OCI-LY3 (cell line): Measurements from ENCODE around the gene EXOC4.

Experiments
- H2AFZ ChIP-seq: fragments of 200-600, 300-600 bp; shearing (Covaris generic); 2 replicates; pipeline ENCODE4 v1.6.0; 2014; ENCODE audit warnings: antibody characterized with exemption, low read depth, low read length
- H3K27ac ChIP-seq: fragments of 200-600, 300-600 bp; sonication (generic); 2 replicates; pipeline ENCODE4 v1.5.1; 2014; ENCODE audit warnings: mild to moderate bottlenecking, low read length, moderate library complexity, mixed read lengths
- H3K27me3 ChIP-seq: fragments of 200-600, 300-600 bp; sonication (generic); 2 replicates; pipeline ENCODE4 v1.6.1; 2014; ENCODE audit warnings: low read depth, low read length, mixed read lengths
- H3K36me3 ChIP-seq: fragments of 200-600, 300-600 bp; sonication (generic); replicated peaks from 2 replicates; pipeline ENCODE3; 2014; ENCODE audit warnings: low read depth, low read length, mixed read lengths
- H3K4me1 ChIP-seq: fragments of 300-600, 200-600 bp; sonication (generic); 2 replicates; pipeline ENCODE4 v1.6.1; 2014; ENCODE audit warnings: low read length, mixed read lengths
- H3K4me2 ChIP-seq: fragments of 200-600, 300-600 bp; sonication (generic); 2 replicates; pipeline ENCODE4 v1.6.1; 2014; ENCODE audit warnings: low read length, mixed read lengths
- H3K4me3 ChIP-seq: fragments of 300-600, 200-600 bp; sonication (generic); 2 replicates; pipeline ENCODE4 v1.5.1; 2014; ENCODE audit warnings: antibody characterized with exemption, mild to moderate bottlenecking, low read length, moderate library complexity
- H3K79me2 ChIP-seq: fragments of 300-600, 200-600 bp; shearing (Covaris generic); 2 replicates; pipeline ENCODE4 v1.6.1; 2014; ENCODE audit warnings: mild to moderate bottlenecking, low read length, mixed read lengths
- H3K9ac ChIP-seq: fragments of 300-600, 200-600 bp; shearing (Covaris generic); 2 replicates; pipeline ENCODE4 v1.6.0; 2014; ENCODE audit warnings: mild to moderate bottlenecking, low read length, moderate library complexity
- H3K9me3 ChIP-seq: fragments of 200-600, 300-600 bp; shearing (Covaris generic); 2 replicates; pipeline ENCODE4 v1.6.1; 2014; ENCODE audit warnings: low read length, mixed read lengths; ENCODE audit not compliant: insufficient read depth
- H4K20me1 ChIP-seq: fragments of 200-600, 300-600 bp; sonication (generic); 2 replicates; pipeline ENCODE4 v1.6.1; 2016; ENCODE audit warnings: low read length, mixed read lengths; ENCODE audit not compliant: insufficient read depth
- EZH2phosphoT487 ChIP-seq: fragments of 200-600 bp; shearing (Covaris generic); IDR thresholded peaks from 2 replicates; pipeline ENCODE4 v1.6.1; 2018; ENCODE audit warnings: antibody characterized with exemption, mixed run types, low read depth
- TF ChIP-seq, protein P1 (sequence below): fragments of 200-600, 300-600 bp; sonication (generic); IDR thresholded peaks from 2 replicates; pipeline ENCODE4 v1.5.1; 2014; ENCODE audit warnings: antibody characterized with exemption, low read length, low read depth

Gene EXOC4

DNA sequence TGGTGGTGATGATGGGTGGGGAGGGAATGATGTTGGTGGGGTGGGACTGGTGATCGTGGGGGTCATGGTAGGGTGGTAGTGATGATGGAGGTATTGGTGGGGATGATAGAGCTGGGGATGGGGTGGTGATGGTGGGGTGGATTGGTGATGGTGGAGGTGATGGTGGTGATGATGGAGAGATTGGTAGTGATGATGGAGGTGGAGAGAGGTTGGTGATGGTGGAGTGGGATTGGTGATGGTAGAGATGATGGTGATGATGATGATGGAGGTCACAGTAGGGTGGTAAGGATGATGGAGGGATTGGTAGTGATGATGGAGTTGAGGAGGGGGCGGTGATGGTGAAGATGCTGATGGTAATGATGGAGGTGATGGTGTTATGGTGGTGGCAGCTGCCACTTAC is 155.3 kb downstream of the EXOC4 start:
- Histone ChIP-seq H4K20me1 (no peaks in the 10 kb centered on the region), H2AFZ (no peak overlapping the region), H3K9ac (no peak overlapping the region), H3K4me3 (no peak overlapping the region), H3K9me3 (no peaks in the 10 kb centered on the region), H3K4me1 (no peaks in the 10 kb centered on the region), H3K36me3 (no peaks in the 10 kb centered on the region), H3K79me2 (no peaks in the 10 kb centered on the region), H3K4me2 (no peak overlapping the region), H3K27me3 (no peaks in the 10 kb centered on the region), H3K27ac (no peak overlapping the region)
- no peak for TF ChIP-seq EZH2phosphoT487
- TF ChIP-seq, protein P1, sequence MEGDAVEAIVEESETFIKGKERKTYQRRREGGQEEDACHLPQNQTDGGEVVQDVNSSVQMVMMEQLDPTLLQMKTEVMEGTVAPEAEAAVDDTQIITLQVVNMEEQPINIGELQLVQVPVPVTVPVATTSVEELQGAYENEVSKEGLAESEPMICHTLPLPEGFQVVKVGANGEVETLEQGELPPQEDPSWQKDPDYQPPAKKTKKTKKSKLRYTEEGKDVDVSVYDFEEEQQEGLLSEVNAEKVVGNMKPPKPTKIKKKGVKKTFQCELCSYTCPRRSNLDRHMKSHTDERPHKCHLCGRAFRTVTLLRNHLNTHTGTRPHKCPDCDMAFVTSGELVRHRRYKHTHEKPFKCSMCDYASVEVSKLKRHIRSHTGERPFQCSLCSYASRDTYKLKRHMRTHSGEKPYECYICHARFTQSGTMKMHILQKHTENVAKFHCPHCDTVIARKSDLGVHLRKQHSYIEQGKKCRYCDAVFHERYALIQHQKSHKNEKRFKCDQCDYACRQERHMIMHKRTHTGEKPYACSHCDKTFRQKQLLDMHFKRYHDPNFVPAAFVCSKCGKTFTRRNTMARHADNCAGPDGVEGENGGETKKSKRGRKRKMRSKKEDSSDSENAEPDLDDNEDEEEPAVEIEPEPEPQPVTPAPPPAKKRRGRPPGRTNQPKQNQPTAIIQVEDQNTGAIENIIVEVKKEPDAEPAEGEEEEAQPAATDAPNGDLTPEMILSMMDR, result no peak

DNA sequence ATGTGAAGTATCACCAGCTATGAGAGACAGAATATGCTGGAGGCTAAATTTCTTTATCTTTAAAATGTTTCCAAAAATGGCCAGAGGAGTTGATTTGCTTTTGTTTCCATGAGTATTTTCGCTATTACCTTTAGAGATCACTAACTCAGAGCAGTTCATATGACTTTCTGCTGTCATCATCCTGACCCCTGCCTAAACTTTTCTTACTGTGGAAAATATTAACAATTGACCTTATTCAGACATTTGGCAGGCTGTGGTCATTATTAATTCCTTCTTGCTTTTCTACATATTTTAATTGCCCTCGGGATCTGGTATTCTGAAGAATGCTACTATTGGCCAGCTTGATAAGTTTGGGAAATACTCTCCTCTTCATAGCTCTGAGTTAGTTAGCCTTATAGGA is 156.5 kb downstream of the EXOC4 start:
- H3K27me3 ChIP-seq, result no peaks in the 10 kb centered on the region
- no peaks in the 10 kb centered on the region for H3K4me1 ChIP-seq
- H2AFZ ChIP-seq, result no peak overlapping the region
- no peak overlapping the region for H3K4me3 ChIP-seq
- no peaks in the 10 kb centered on the region for H3K9me3 ChIP-seq
- H3K9ac ChIP-seq, result no peak overlapping the region
- H3K36me3 ChIP-seq, result no peaks in the 10 kb centered on the region
- no peak overlapping the region for H3K4me2 ChIP-seq
- H3K27ac ChIP-seq, result no peak overlapping the region
- H3K79me2 ChIP-seq, result no peaks in the 10 kb centered on the region
- H4K20me1 ChIP-seq, result no peaks in the 10 kb centered on the region
- no peak for TF ChIP-seq EZH2phosphoT487
- TF ChIP-seq, protein P1, result no peak

DNA sequence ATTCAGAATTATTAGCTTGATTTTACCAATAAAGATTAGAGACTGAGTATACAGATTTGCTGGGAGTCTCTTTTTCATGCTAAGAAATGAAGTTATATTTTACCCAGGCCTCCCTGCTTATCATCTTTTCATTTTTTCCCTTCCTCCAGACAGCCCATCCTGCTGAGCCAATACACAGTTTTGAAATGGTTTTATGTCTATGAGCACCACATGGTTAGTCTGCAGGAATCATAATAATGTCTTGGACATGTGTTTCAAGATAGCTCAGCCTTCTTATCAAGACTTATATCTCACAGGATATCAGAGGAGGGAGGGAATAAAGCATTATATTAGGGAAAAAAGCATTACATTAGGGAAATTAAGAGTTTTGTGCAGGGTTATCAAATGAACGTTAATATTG is 157.1 kb downstream of the EXOC4 start:
- no peak overlapping the region for H3K27ac ChIP-seq
- H3K27me3 ChIP-seq, result no peaks in the 10 kb centered on the region
- no peaks in the 10 kb centered on the region for H4K20me1 ChIP-seq
- H3K9ac ChIP-seq, result no peak overlapping the region
- H3K4me2 ChIP-seq, result no peak overlapping the region
- H3K9me3 ChIP-seq, result no peaks in the 10 kb centered on the region
- H3K4me3 ChIP-seq, result no peak overlapping the region
- H3K36me3 ChIP-seq, result no peaks in the 10 kb centered on the region
- no peak overlapping the region for H2AFZ ChIP-seq
- H3K79me2 ChIP-seq, result no peaks in the 10 kb centered on the region
- TF ChIP-seq EZH2phosphoT487, result no peak
- TF ChIP-seq, protein P1, result no peak
- no peaks in the 10 kb centered on the region for H3K4me1 ChIP-seq

DNA sequence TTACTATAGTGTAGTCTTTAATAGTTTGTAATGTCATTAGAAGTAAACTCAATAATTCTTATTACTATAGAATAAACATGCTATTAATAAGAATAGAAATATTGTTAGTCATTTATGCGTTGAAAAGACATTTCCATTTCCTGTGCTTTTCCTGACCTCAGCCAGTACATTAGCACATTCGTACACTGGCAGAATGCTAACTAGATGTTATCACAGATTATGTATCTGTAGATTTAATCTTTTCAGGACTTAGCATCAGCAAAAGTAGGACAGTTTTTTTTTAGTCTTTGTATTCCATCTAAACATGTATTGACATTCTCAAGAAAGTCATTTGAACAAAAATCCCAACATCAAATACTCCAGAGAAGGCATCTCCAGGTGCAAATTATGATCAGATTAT is 158.5 kb downstream of the EXOC4 start:
- H3K4me3 ChIP-seq, result no peak overlapping the region
- H3K9ac ChIP-seq, result no peak overlapping the region
- no peak for TF ChIP-seq EZH2phosphoT487
- TF ChIP-seq, protein P1, result no peak
- no peak overlapping the region for H3K27ac ChIP-seq
- H2AFZ ChIP-seq, result no peak overlapping the region
- H3K36me3 ChIP-seq, result no peaks in the 10 kb centered on the region
- H3K4me1 ChIP-seq, result no peaks in the 10 kb centered on the region
- H3K4me2 ChIP-seq, result no peak overlapping the region
- no peaks in the 10 kb centered on the region for H3K27me3 ChIP-seq
- no peaks in the 10 kb centered on the region for H3K79me2 ChIP-seq
- H4K20me1 ChIP-seq, result no peaks in the 10 kb centered on the region
- H3K9me3 ChIP-seq, result no peaks in the 10 kb centered on the region
